ENCODE measurements around the gene LRRC4. TPM values are rescaled to one million over a fixed set of nuclear protein-coding genes. Genes with fewer than 3 reads are reported as not detected.

Gene LRRC4
- total and polyA plus RNA-seq, 8 donors, result 0.45 to 61.8 (median 1.1) TPM; not detected in 1

DNA sequence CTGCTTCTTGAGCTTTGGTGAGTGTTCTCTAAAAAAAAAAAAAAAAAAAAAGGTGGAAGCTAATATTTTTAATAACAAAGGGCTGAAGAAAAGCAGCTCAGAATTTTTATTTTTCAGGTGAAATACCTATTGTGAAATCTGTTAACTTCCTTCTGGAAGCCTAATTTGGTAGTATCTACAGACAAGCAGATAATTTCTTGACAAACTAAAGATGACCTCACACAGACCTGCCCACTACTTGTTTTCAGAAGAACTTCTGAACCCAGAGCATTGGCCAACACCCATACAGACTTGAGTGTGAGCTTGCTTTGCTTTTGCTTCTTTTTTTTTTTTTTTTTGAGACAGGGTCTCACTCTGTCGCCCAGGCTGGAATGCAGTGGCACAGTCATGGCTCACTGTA is 31.2 kb downstream of the LRRC4 start:
- 92 to 100% (median 100%) methylated on average over 1 of the region's 1 CpG for WGBS, 5 donors
- Histone ChIP-seq H3K9me3 (no peaks in the 10 kb centered on the region), H3K27ac (no peak overlapping the region), H3K4me1 (peaks cover 9 to 68% (median 34%) of the 10 kb centered on the region in 4 donors), H3K27me3 (no peaks in the 10 kb centered on the region), H3K4me3 (no peak overlapping the region), H3K36me3 (peaks cover 0 to 5% (median 0%) of the 10 kb centered on the region in 4 donors)
- no peak for DNase-seq
- intact Hi-C loops (cut with DNase I; ENCODE audit: low total_unique reads), result no loop called here
- no peak for TF ChIP-seq EP300 (IDR thresholded peaks at IDR 0.05)
- TF ChIP-seq, protein P1, sequence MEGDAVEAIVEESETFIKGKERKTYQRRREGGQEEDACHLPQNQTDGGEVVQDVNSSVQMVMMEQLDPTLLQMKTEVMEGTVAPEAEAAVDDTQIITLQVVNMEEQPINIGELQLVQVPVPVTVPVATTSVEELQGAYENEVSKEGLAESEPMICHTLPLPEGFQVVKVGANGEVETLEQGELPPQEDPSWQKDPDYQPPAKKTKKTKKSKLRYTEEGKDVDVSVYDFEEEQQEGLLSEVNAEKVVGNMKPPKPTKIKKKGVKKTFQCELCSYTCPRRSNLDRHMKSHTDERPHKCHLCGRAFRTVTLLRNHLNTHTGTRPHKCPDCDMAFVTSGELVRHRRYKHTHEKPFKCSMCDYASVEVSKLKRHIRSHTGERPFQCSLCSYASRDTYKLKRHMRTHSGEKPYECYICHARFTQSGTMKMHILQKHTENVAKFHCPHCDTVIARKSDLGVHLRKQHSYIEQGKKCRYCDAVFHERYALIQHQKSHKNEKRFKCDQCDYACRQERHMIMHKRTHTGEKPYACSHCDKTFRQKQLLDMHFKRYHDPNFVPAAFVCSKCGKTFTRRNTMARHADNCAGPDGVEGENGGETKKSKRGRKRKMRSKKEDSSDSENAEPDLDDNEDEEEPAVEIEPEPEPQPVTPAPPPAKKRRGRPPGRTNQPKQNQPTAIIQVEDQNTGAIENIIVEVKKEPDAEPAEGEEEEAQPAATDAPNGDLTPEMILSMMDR (IDR thresholded peaks at IDR 0.05), result no peak
- no peak for TF ChIP-seq POLR2A (IDR thresholded peaks at IDR 0.05)
- no peak for TF ChIP-seq POLR2AphosphoS5 (IDR thresholded peaks at IDR 0.05)

DNA sequence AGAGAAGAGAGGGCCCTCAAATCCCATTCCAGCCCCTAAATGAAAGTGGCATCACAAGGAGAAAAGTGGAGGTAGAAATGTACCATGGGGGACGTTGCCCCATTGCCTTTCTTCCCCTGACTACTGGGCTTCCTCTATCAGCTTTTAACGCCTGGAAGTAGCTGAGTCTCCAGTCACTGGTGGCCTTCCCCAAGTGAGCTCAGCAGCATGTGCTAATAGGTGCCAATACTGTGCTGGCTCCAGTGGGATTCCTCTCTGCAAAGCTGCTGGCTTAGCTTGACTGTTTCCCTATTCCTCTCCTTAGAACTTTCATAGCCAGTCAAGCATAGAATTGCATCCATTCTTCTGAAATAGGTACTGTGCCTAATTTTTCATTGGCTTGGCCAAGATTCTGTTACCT is 32.6 kb downstream of the LRRC4 start:
- no peaks in the 10 kb centered on the region for H3K27me3 ChIP-seq
- TF ChIP-seq EP300 (IDR thresholded peaks at IDR 0.05), result no peak
- no peak for TF ChIP-seq POLR2AphosphoS5 (IDR thresholded peaks at IDR 0.05)
- no peak for DNase-seq
- intact Hi-C loops (cut with DNase I; ENCODE audit: low total_unique reads), result no loop called here
- no peak overlapping the region for H3K27ac ChIP-seq
- H3K36me3 ChIP-seq, result peaks cover 0 to 11% (median 3%) of the 10 kb centered on the region in 4 donors
- no peaks in the 10 kb centered on the region for H3K9me3 ChIP-seq
- 86 to 96% (median 90%) methylated on average over 2 of the region's 2 CpGs for WGBS, 5 donors
- H3K4me3 ChIP-seq, result no peak overlapping the region
- peaks cover 0 to 61% (median 26%) of the 10 kb centered on the region in 4 donors for H3K4me1 ChIP-seq

DNA sequence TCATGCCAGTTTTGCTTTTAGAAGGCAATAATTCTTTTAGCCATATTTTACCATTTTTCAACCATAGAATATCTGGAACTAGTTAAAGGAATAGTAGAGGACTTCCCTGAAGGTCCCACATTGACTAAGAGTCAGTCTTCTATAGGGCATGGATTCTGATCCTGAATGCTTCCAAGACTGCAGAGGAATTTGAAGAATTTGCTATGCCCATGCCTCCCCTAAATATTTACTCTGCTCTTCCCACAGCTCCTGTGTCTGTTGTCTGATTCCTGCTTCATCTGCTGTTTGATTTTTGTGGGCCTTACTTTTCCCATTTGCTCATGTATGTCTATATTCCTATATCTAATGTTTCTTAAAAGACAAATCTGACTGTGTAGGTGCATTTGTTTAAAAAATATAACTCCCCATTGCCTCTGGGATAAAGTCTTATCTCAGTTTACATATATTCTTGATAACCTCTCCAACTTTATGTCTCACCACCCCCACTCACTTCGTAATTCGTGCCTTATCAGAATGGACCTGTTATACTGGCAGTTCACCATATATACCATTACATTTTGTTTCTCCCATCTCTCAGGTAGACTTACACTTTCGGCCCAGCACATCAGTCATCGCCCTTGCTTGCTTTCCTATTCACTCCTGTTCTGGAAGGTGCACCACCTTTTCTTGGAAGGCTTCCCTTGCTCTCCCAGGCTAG is 33.9 kb downstream of the LRRC4 start:
- no peaks in the 10 kb centered on the region for H3K9me3 ChIP-seq

DNA sequence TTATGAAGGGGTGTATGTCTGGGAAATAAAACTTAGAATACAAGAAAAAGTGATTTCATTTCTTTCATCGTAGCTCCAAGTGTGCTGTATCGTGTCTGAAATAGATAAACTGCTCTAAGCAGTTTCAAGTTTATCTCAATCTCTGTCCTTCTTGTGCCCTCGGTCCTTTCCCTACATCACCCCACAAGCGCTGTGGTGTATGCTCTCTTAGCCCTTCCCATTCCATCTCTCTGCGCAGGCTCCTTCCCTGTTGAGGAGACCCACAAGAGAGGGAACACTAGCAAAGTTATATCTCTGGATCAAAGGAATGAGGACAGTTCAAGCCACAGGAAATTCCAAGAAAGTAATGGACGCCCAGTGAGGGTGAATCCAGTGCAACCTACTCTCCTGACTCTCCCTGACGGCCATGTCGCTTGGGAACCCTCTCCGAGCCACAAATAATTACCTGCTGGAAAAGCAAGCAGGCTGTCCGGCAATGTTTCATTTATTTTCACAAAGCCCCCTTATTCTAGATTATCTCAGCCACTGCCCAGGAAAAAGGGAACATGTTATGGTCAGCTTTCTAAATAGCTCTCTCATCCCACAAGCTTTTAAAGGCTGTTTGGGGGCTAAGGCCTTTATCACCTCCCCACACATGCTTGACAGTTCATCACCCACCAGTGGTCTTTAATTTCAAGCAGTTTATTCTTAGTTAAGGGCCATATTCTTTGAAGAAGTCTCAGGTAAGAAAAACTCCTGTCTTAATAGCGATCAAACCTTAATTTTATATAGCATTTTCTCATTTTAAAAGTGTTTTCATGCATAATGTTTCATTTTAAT is 34.8 kb downstream of the LRRC4 start:
- Histone ChIP-seq H3K9me3 (no peaks in the 10 kb centered on the region), H3K4me3 (no peak overlapping the region), H3K4me1 (peaks cover 0 to 61% (median 23%) of the 10 kb centered on the region in 4 donors), H3K27me3 (no peaks in the 10 kb centered on the region), H3K27ac (no peak overlapping the region), H3K36me3 (peaks cover 6 to 31% (median 19%) of the 10 kb centered on the region in 4 donors)
- no peak for DNase-seq
- TF ChIP-seq POLR2A (IDR thresholded peaks at IDR 0.05), result no peak
- TF ChIP-seq, protein P1 (IDR thresholded peaks at IDR 0.05), result no peak
- TF ChIP-seq EP300 (IDR thresholded peaks at IDR 0.05), result no peak
- no peak for TF ChIP-seq POLR2AphosphoS5 (IDR thresholded peaks at IDR 0.05)
- intact Hi-C loops (cut with DNase I; ENCODE audit: low total_unique reads), result no loop called here
- 88 to 96% (median 92%) methylated on average over 11 of the region's 11 CpGs for WGBS, 5 donors

More for the DNA sequence above, 33.9 kb downstream of the LRRC4 start:
- H3K27ac ChIP-seq, result no peak overlapping the region
- peaks cover 0 to 61% (median 23%) of the 10 kb centered on the region in 4 donors for H3K4me1 ChIP-seq
- H3K27me3 ChIP-seq, result no peaks in the 10 kb centered on the region
- DNase-seq, result no peak
- 39 to 63% (median 54%) methylated on average over 4 of the region's 4 CpGs for whole genome bisulfite sequencing, 5 donors
- H3K4me3 ChIP-seq, result no peak overlapping the region
- H3K36me3 ChIP-seq, result peaks cover 3 to 22% (median 12%) of the 10 kb centered on the region in 4 donors
- intact Hi-C loops (cut with DNase I; ENCODE audit: low total_unique reads), result no loop called here
- TF ChIP-seq POLR2A (IDR thresholded peaks at IDR 0.05) (no peak), POLR2AphosphoS5 (IDR thresholded peaks at IDR 0.05) (peak in 1 of 3 donors; percentile 62)

- no peak for DNase-seq
- peaks cover 6 to 38% (median 25%) of the 10 kb centered on the region in 4 donors for H3K36me3 ChIP-seq
- peak overlapping the region in 1 of 5 donors; percentile 32 for H3K27ac ChIP-seq
- WGBS, 5 donors, result 66 to 79% (median 73%) methylated on average over 3 of the region's 3 CpGs
- peaks cover 0 to 58% (median 23%) of the 10 kb centered on the region in 4 donors for H3K4me1 ChIP-seq
- H3K4me3 ChIP-seq, result no peak overlapping the region
- H3K9me3 ChIP-seq, result no peaks in the 10 kb centered on the region
- TF ChIP-seq POLR2A (IDR thresholded peaks at IDR 0.05) (no peak), EP300 (IDR thresholded peaks at IDR 0.05) (no peak), POLR2AphosphoS5 (IDR thresholded peaks at IDR 0.05) (no peak)
- TF ChIP-seq, protein P1 (IDR thresholded peaks at IDR 0.05), result no peak
- intact Hi-C loops (cut with DNase I; ENCODE audit: low total_unique reads), result no loop called here
- no peaks in the 10 kb centered on the region for H3K27me3 ChIP-seq
Observed at GRCh38 chr7:127995881-127996215, 35.4 kb downstream of the LRRC4 start.

All from stomach (tissue), 9 donors.